T-helper 9 cell (primary cell): ENCODE data around the gene GATM.
"Not testable (repeated sequence)": the region's sequence is repeated elsewhere in the genome, so short reads cannot be mapped to it uniquely, and the experiment has no call there.

ENCODE experiments used
- DNase-seq: peaks from one replicate; pipeline ENCODE4 v3.0.0-alpha.2; 2020

Gene GATM

GRCh38 chr15:45387380-45388007 lies 9.2 kb upstream of the GATM start:
- no peak for DNase-seq

GRCh38 chr15:45386974-45387373 lies 8.6 kb upstream of the GATM start:
- no peak for DNase-seq

GRCh38 chr15:45386420-45386819 lies 8.1 kb upstream of the GATM start:
- no peak for DNase-seq

DNA sequence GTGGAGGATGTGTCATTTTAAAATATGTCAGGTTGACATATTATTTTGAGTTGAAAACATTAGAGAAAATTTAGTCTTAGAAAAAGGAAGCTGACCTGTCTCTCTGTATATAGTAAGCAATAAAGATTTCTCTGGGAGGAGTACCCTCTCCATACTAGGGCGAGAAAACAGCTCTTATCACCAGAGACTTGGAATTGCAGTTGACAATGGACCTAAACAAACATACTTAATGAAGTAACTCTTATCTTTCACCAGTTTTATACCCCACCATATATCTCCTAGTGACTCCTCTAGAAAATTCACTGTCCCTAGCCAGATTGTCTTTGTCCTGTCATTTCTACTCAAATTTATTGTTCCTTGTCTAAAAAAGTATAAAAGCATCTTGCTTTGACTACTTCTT lies 7.2 kb upstream of the GATM start:
- DNase-seq = no peak

GRCh38 chr15:45384700-45385099 lies 6.4 kb upstream of the GATM start:
- DNase-seq = no peak

DNA sequence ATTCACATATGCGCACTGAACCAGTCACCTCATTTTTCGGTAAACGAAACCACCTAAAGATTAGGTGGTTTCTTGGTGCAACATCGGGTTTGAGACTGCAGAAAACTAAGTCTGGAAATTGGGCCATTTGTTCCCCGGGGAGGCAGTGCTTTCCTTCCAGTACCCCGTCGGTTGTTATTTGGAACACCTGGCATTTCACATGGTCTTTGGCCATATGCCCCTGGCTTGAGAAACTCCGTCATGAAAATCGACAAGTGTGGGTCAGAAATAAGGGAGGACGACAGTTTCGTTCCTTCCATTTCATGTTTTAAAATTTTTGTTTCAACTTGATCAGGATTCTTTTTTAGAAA lies 544 bp upstream of the GATM start:
- DNase-seq = no peak

GRCh38 chr15:45377609-45378148 lies 665 bp downstream of the GATM start:
- DNase-seq = no peak

DNA sequence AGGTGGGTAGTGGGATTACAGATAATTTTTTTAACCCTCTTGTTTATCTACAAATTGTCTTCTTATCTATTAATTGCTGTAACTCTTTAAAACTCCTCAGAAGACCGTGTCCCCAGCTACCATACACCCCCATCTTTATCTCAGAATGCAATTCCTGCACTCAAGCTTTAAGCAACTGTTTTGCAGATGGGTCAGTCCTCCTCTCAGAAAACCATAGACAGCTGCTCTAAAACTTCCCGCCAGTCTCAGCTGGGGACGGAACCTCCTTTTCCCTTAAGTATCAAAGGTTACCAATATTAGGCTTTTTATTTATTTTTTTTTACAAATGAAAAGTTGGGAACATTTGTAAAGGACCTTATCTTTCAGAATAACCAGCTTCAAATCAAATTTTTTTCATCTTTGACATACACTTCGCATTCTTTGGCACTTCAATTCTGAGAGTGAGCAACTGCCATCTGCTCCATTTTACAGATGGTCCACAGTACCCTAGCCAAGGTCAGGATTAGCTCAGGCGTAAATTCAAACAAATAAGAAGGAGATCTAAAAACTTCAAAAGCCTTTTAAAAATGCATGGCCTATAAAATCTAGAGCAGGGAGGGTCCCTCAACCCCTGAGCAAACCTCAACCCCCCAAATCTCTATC lies 1.3 kb downstream of the GATM start:
- no peak for DNase-seq

DNA sequence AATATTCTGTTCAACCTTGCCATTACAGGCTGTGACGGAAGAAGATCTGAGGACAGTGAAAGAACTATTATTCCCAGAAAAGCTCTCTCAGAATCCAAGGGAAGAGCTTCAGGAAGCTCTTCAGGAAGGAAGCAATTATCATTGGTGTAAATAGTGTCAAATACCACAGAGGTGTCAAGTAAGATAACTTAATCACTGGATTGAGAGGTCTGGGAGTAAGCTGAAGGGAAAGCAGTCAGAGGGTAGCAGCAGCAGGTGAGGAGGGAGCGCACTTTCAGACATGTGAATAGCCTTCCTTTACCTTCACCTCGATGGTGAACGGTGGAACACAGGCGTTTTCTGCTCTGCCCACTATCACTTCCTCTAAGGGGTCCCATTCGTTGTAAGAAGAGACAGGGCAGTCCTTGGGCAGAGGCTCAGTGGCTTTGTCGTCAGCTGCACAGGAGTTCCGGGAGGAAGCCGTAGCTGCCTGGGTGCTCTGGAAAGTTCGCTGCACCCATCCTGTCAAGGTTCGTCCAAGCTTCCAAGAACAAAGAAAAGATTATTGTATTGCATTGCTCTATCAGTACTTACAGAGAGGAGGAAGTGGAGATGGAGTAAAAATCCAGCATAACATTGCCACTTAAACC lies 1.9 kb downstream of the GATM start:
- no peak for DNase-seq

DNA sequence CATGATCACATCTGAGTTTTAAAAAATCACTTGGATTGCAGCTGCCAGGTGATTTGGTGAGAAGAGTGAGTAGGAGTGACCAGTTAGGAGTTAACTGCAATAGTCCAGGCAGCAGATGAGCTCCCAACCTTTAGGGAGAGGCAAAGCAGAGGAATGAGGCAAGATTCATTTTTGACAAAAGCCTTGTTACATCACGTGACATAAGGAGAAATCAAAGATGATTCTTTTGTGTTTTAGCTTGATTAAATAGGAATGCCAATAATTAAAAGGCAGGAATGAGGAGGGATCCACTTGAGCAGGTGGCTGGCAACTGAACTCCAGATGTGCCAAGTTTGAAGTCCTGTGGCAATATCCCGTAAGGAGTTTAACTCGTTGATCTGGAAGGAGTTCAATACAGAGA lies 2.5 kb downstream of the GATM start:
- DNase-seq = no peak

DNA sequence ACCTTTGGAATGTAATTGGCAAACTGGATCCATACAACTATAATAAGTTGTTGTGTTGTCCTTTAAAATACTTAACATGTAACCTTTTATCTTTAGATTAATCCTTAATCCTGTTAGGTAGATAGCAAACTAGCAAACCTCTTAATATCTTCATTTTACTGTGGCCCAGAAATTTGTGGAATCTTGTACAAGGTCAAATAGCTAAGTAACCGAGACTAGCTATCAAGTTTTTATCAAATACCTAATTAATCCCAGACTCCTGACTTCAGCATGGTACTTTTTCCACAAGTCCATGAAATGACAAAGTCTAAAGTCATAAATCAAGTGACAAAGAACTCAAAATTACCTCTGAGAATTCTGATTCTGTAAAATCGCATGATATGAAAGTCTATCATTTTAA lies 4.4 kb downstream of the GATM start:
- DNase-seq = no peak

GRCh38 chr15:45372041-45372995 lies 6.0 kb downstream of the GATM start:
- no peak for DNase-seq

GRCh38 chr15:45371546-45371945 lies 6.8 kb downstream of the GATM start:
- no peak for DNase-seq

GRCh38 chr15:45370042-45370441 lies 8.3 kb downstream of the GATM start:
- not testable (repeated sequence) for DNase-seq

DNA sequence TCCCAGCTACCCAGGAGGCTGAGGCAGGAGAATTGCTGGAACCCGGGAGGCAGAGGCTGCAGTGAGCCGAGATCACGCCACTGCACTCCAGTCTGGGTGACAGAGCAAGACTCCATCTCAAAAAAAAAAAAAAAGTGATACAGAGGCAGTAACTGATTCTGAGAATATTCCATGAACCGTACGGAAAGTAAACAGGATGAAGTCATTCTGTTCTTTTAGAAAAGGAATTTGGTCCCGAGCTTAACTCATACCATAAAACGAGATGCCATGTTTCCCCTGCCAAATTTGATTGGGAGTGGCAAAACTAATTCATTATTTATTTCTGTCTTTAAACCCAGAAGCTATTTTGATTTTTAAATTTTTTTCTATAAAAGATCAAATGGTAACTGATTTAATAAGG lies 11.1 kb downstream of the GATM start:
- DNase-seq = not testable (repeated sequence)

DNA sequence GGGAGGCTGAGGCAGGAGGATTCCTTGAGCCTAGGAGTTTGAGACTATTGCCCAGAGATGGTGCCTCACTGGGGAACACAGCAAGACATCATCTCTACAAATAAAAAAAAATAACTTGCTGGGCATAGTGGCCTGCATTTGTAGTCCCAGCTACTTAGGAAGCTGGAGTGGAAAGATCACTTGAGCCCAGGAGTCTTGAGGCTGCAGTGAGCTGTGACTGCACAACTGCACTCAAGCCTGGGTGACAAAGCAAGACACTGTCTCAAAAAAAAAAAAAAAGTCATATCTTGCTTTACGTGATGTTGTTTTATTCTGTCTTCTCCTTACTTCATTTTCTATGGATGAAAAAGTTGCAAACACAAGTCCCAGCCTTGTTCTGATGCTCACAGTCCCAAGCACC lies 14.1 kb downstream of the GATM start:
- no peak for DNase-seq

DNA sequence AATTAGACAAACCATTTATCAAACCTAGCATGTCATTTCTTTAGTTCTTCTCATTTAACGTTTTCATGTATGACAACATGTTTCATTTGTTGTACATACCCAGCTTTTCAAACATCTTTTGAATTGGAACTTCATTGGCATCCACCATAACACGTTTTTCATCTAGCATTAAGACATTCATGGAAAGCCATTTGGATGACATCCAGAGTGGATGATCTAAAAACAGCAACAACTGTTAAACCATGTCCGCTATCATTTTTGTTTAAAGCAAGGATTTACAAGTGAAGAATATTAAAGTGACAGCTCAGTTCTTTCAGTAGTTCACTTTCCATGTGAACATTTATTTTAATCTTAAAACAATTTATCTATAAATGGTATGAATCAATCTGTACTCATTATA lies 14.5 kb downstream of the GATM start:
- DNase-seq = no peak

GRCh38 chr15:45363334-45363733 lies 15.0 kb downstream of the GATM start:
- no peak for DNase-seq

DNA sequence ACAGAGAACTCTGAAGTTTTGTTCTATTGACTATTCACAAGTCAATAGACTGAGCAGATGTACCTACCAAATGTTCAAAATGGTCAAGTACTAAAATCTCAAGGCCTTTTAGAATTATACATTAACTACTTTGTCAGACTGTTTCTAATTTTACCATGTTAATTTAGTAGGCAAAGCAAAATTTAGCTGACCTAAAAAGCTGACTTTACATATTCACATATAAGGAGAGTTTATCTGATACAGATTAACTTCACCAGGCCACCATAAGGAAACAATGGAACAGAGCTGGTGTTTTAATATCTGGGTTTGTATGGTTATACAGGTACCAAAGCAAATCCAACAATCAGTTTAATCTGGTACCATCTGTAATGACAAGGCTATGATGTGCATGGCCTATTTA lies 15.9 kb downstream of the GATM start:
- DNase-seq = no peak

GRCh38 chr15:45361878-45362277 lies 16.5 kb downstream of the GATM start:
- no peak for DNase-seq

- no peak for DNase-seq
Measured at GRCh38 chr15:45355860-45356259, 22.5 kb downstream of the GATM start.

DNA sequence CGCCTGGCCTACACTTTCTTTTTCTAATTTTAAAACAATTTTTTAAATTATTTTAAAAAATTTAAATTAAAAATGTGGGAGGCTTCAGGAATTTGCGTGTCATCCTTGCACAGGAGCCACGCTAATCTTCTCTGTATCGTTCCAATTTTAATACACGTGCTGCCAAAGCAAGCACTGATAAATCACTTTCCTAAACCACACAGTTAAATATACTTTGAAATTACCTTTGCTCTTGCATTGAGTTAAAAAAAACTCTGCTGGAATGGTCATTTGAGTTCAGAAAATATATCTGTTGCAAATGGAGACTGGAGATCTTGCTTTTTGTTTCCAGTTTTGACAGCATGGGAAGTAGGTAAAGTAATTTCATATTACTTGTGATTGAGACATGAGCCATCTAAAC lies 23.6 kb downstream of the GATM start:
- no peak for DNase-seq

GRCh38 chr15:45351227-45351626 lies 27.1 kb downstream of the GATM start:
- DNase-seq = no peak
